ENCODE measurements around the gene GABPB2.

Gene GABPB2

DNA sequence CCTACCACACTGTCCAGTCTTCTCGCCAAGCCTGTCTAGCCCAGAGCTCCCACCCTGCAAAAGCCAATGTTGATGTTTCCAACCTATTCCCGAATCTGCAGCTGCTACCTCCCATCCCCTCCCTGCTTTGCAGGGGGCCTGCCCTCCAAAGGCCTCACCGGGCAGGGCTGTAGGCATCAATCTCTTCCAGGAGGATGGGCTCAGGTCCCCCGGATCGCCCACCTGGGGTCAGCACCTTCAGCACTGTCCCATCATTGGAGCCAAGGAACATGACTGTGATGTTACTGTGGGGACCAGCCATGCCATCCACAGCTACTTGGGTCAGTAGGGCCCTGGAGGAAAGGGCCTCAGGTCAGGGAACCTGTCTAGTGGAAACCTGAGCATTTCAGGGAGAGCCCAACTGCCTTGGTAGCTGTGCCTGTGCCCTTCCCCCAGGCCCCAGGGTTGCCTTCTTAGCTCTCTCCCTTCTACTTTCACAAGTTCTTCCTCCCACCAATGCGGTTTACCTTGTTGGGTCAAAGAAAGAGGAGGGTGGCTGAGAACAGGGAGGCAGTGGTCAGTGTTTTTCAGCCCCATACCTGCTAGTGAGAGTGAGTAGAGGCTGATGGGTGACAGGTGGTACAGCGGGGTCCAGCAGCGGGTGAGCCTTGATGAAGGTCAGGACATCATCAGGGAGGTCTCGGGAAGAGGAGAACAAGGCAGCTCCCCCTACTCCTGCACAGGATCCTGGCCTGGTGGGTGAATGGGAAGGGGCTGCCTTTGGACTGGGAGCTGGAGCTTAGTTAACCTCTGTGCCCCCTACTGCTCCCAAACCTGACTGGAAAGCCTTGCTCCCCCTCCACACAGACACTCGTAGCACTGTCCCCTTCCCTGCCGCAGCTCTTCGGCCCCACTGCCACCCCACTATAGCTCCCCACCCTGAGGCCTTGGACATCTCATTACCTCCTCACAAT is 65.1 kb downstream of the GABPB2 start:
- Histone ChIP-seq H3K4me1 (ENCODE audit: insufficient read depth, low read length) (no peaks in the 10 kb centered on the region; the same call in 1 of the 2 replicates), H3K36me3 (ENCODE audit: insufficient read depth, low read depth, low read length) (peaks cover 21% of the 10 kb centered on the region; the same call in 1 of the 2 replicates), H3K27me3 (ENCODE audit: insufficient read depth, low read length) (peaks cover 39% of the 10 kb centered on the region), H3K4me3 (ENCODE audit: low read length) (no peak overlapping the region), H3K27ac (ENCODE audit: low read length) (no peak overlapping the region), H3K9ac (ENCODE audit: low read depth, low read length) (no peak overlapping the region), H3K9me3 (ENCODE audit: insufficient read depth, low read depth, low read length) (no peaks in the 10 kb centered on the region)

DNA sequence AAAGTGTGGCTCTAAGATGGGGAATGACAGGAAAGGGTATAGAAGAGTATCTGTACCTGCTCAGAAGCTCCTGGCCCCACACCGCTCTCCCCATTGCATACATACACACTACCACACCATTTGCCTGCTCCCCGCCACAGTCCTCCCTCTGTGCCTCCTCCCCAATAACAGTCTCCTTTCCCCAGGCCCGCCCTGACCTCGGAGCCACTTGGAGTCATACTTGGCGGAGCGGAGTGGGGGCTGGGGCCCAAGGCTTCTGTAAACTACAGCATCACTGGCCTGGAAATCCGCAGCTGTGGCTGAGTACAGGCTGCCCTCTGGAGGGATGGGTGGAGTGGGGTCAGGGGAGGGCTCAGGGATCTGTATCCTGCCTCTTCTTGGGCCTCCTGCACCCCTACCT is 67.2 kb downstream of the GABPB2 start:
- no peak overlapping the region for H3K4me3 ChIP-seq (ENCODE audit: low read length)
- no peak overlapping the region for H3K9ac ChIP-seq (ENCODE audit: low read depth, low read length)
- H3K4me1 ChIP-seq (ENCODE audit: insufficient read depth, low read length), result no peaks in the 10 kb centered on the region
- H3K27ac ChIP-seq (ENCODE audit: low read length), result no peak overlapping the region
- H3K27me3 ChIP-seq (ENCODE audit: insufficient read depth, low read length), result peaks cover 21% of the 10 kb centered on the region
- no peaks in the 10 kb centered on the region for H3K9me3 ChIP-seq (ENCODE audit: insufficient read depth, low read depth, low read length)
- peaks cover 21% of the 10 kb centered on the region; the same call in 1 of the 2 replicates for H3K36me3 ChIP-seq (ENCODE audit: insufficient read depth, low read depth, low read length)

GRCh38 chr1:151142411-151143056 is 72.0 kb downstream of the GABPB2 start:
- Histone ChIP-seq H3K9ac (ENCODE audit: low read depth, low read length) (no peak overlapping the region), H3K36me3 (ENCODE audit: insufficient read depth, low read depth, low read length) (no peaks in the 10 kb centered on the region), H3K4me3 (ENCODE audit: low read length) (no peak overlapping the region), H3K27ac (ENCODE audit: low read length) (no peak overlapping the region), H3K4me1 (ENCODE audit: insufficient read depth, low read length) (peaks cover 28% of the 10 kb centered on the region), H3K9me3 (ENCODE audit: insufficient read depth, low read depth, low read length) (no peaks in the 10 kb centered on the region), H3K27me3 (ENCODE audit: insufficient read depth, low read length) (peaks cover 24% of the 10 kb centered on the region)

DNA sequence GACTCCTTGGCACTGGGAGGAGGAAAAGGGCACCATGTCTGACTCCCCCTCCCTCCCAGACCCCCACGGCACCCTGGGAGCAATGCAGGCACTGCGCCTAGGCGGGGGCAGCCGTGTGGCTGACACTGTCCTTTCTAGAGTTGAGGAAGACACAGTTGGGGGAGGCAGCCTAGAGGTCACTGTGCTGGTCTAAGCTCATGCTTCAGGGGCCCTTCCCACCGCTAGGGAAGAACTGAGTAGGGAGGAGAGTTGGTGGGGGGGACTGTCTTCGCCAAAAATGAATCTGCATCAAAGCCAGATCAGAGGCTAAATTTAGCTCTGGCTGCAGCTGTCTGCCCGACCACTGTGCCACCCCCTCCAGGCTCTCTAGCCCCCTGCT is 72.5 kb downstream of the GABPB2 start:
- Histone ChIP-seq H3K27ac (ENCODE audit: low read length) (no peak overlapping the region), H3K9ac (ENCODE audit: low read depth, low read length) (no peak overlapping the region), H3K36me3 (ENCODE audit: insufficient read depth, low read depth, low read length) (no peaks in the 10 kb centered on the region), H3K9me3 (ENCODE audit: insufficient read depth, low read depth, low read length) (no peaks in the 10 kb centered on the region), H3K4me3 (ENCODE audit: low read length) (no peak overlapping the region), H3K4me1 (ENCODE audit: insufficient read depth, low read length) (peaks cover 28% of the 10 kb centered on the region), H3K27me3 (ENCODE audit: insufficient read depth, low read length) (peaks cover 29% of the 10 kb centered on the region)

GRCh38 chr1:151143986-151144385 is 73.4 kb downstream of the GABPB2 start:
- Histone ChIP-seq H3K4me1 (ENCODE audit: insufficient read depth, low read length) (peaks cover 28% of the 10 kb centered on the region), H3K9ac (ENCODE audit: low read depth, low read length) (no peak overlapping the region), H3K36me3 (ENCODE audit: insufficient read depth, low read depth, low read length) (no peaks in the 10 kb centered on the region), H3K27me3 (ENCODE audit: insufficient read depth, low read length) (peaks cover 37% of the 10 kb centered on the region), H3K9me3 (ENCODE audit: insufficient read depth, low read depth, low read length) (no peaks in the 10 kb centered on the region), H3K4me3 (ENCODE audit: low read length) (peak overlapping the region; percentile 90; the same call in 1 of the 2 replicates), H3K27ac (ENCODE audit: low read length) (no peak overlapping the region)

- Histone ChIP-seq H3K9ac (ENCODE audit: low read depth, low read length) (peak overlapping the region; percentile 66; the same call in 1 of the 2 replicates), H3K4me3 (ENCODE audit: low read length) (peak overlapping the region; percentile 90)
These were observed 74.1 kb downstream of the GABPB2 start for GRCh38 chr1:151144474-151145303.

DNA sequence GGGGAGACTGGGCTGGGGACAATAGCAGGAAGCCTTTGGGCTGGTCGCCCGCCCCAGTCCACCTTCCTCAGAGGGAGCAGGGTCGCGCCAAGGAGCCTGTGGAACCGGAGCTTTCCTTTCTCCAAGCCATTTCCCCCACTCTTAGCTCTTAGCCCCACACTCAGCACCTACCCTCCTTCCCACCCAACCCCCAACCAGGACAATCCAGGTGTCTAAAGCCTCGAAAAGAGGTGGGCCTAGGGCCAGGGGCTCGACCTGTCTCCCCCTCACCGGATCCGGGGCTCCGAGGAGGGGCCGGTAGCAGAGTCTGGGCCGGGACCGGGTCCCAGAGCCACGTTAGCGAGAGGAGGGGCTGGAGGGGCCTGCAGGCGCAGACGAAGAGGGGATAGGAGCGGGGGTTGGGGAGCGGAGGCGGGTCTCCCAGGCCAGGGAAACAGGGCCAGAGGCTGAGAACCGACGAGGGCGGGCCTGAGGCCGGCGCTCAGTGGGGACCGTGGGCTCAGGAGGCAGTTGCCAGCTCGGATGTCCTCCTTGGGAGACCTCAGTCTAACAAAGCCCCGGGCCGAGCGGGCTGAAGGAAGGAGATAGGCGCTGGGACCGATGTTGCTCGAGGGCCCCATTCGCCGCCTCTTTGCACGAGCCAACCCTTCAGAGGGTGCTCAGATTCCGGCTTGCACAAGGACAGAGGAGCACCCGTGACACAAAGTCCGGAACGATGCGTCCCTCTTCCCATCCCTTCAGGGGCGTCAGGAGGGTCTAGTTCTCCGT is 74.9 kb downstream of the GABPB2 start:
- Histone ChIP-seq H3K36me3 (ENCODE audit: insufficient read depth, low read depth, low read length) (no peaks in the 10 kb centered on the region), H3K4me3 (ENCODE audit: low read length) (peak overlapping the region; percentile 90), H3K27me3 (ENCODE audit: insufficient read depth, low read length) (peaks cover 37% of the 10 kb centered on the region), H3K9me3 (ENCODE audit: insufficient read depth, low read depth, low read length) (no peaks in the 10 kb centered on the region), H3K4me1 (ENCODE audit: insufficient read depth, low read length) (peaks cover 28% of the 10 kb centered on the region), H3K9ac (ENCODE audit: low read depth, low read length) (peak overlapping the region; percentile 66; the same call in 1 of the 2 replicates), H3K27ac (ENCODE audit: low read length) (no peak overlapping the region)

More at GRCh38 chr1:151144474-151145303, 74.1 kb downstream of the GABPB2 start:
- peaks cover 28% of the 10 kb centered on the region for H3K4me1 ChIP-seq (ENCODE audit: insufficient read depth, low read length)
- H3K9me3 ChIP-seq (ENCODE audit: insufficient read depth, low read depth, low read length), result no peaks in the 10 kb centered on the region
- H3K27ac ChIP-seq (ENCODE audit: low read length), result no peak overlapping the region
- peaks cover 37% of the 10 kb centered on the region for H3K27me3 ChIP-seq (ENCODE audit: insufficient read depth, low read length)
- H3K36me3 ChIP-seq (ENCODE audit: insufficient read depth, low read depth, low read length), result no peaks in the 10 kb centered on the region

GRCh38 chr1:151146072-151146411 is 75.5 kb downstream of the GABPB2 start:
- Histone ChIP-seq H3K36me3 (ENCODE audit: insufficient read depth, low read depth, low read length) (no peaks in the 10 kb centered on the region), H3K9ac (ENCODE audit: low read depth, low read length) (peak overlapping the region; percentile 66; the same call in 1 of the 2 replicates), H3K27ac (ENCODE audit: low read length) (no peak overlapping the region), H3K9me3 (ENCODE audit: insufficient read depth, low read depth, low read length) (no peaks in the 10 kb centered on the region), H3K4me1 (ENCODE audit: insufficient read depth, low read length) (peaks cover 28% of the 10 kb centered on the region), H3K27me3 (ENCODE audit: insufficient read depth, low read length) (peaks cover 37% of the 10 kb centered on the region), H3K4me3 (ENCODE audit: low read length) (peak overlapping the region; percentile 90)

DNA sequence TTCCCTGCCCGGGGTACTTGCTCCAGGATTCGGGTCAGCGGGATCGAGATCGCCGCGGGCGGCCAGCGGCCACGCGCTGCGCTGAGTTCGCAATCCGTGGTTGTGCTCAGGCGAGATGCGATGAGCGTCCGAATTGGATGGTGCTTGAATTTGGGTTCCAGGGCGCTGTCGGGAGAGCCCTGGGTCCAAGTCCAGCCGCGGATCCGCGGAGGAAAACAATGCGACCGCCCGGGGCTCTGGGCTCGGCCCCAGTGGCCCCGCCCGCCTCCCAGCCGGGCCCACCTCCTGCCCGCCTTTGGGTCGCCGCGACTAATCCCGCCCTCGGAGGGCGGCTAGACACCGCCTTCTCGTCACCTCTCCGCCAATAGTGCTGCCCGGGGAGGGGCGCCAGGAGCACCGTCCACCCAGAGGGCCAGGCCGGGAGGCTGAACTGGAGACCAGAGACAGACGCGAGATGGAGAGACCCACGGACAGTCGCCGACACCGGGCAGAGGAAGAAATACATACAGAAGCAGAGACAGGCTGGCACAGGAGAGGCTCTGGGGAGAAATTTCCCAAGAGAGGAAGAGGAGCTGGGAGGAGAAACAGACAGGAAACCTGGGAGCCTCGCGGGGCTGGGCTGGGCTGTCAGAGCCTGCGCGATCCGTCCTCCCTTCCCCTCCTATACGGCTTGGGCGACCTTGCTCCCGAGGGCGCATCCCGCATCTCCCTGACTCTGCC is 76.0 kb downstream of the GABPB2 start, which contains the start of gene SEMA6C:
Gene SEMA6C, minus strand, starts transcription at position 220 of the 720 bp plus-strand sequence. CDS start 4,010 bp downstream, outside the sequence.
- no peaks in the 10 kb centered on the region for H3K9me3 ChIP-seq (ENCODE audit: insufficient read depth, low read depth, low read length)
- H3K27ac ChIP-seq (ENCODE audit: low read length), result no peak within 1 kb of the TSS
- no peaks in the 10 kb centered on the region for H3K36me3 ChIP-seq (ENCODE audit: insufficient read depth, low read depth, low read length)
- H3K4me3 ChIP-seq (ENCODE audit: low read length), result peak within 1 kb of the TSS; percentile 90
- peaks cover 37% of the 10 kb centered on the region for H3K27me3 ChIP-seq (ENCODE audit: insufficient read depth, low read length)
- H3K9ac ChIP-seq (ENCODE audit: low read depth, low read length), result peak within 1 kb of the TSS; percentile 66; the same call in 1 of the 2 replicates
- H3K4me1 ChIP-seq (ENCODE audit: insufficient read depth, low read length), result peaks cover 28% of the 10 kb centered on the region

- Histone ChIP-seq H3K27me3 (ENCODE audit: insufficient read depth, low read length) (peaks cover 37% of the 10 kb centered on the region), H3K4me1 (ENCODE audit: insufficient read depth, low read length) (peaks cover 28% of the 10 kb centered on the region), H3K36me3 (ENCODE audit: insufficient read depth, low read depth, low read length) (no peaks in the 10 kb centered on the region), H3K9ac (ENCODE audit: low read depth, low read length) (peak overlapping the region; percentile 36; the same call in 1 of the 2 replicates), H3K4me3 (ENCODE audit: low read length) (peak overlapping the region; percentile 90), H3K27ac (ENCODE audit: low read length) (no peak overlapping the region), H3K9me3 (ENCODE audit: insufficient read depth, low read depth, low read length) (no peaks in the 10 kb centered on the region)
These were observed 76.6 kb downstream of the GABPB2 start for GRCh38 chr1:151147132-151147503.
